WI38 (cell line): ENCODE data around the gene HPN.

ENCODE experiments used
- H3K4me3 ChIP-seq: 2 replicates; pipeline ENCODE4 v1.5.1; 2011; ENCODE audit warnings: low read depth, mild to moderate bottlenecking, control low read depth, low read length
- TF ChIP-seq, protein P1 (sequence below): IDR thresholded peaks from 2 replicates; pipeline ENCODE4 v1.5.1; 2012; ENCODE audit warnings: low read depth, mild to moderate bottlenecking, control low read depth, low read length

The HPN gene

DNA sequence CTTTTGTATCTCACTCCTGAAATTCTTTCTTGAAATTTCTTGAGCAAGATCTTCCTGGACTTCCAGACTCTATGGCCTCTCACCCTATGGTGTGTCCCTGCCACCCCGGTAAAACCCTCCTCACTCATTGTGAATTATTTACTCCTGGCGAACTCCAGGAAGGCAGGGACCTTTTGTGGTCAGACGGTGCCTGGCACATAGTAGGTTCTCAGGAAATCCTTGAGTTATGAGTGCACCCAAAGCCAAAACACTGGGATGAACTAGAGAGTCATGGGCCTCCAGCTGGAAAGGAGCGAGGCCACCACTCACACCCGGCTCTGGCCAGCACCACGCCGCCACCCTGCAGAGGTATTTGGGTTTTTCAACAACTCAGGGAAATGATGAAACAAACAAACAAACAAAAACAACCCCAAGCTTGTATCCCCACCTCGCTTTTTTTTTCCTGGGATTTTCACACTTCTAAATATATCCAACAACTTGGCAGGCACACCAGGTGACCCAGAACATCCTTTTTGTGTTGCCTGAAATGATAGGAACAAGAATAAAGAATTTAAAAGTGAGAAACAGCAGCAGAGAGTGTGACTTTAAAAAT lies 11.2 kb downstream of the HPN start:
- TF ChIP-seq, protein P1, sequence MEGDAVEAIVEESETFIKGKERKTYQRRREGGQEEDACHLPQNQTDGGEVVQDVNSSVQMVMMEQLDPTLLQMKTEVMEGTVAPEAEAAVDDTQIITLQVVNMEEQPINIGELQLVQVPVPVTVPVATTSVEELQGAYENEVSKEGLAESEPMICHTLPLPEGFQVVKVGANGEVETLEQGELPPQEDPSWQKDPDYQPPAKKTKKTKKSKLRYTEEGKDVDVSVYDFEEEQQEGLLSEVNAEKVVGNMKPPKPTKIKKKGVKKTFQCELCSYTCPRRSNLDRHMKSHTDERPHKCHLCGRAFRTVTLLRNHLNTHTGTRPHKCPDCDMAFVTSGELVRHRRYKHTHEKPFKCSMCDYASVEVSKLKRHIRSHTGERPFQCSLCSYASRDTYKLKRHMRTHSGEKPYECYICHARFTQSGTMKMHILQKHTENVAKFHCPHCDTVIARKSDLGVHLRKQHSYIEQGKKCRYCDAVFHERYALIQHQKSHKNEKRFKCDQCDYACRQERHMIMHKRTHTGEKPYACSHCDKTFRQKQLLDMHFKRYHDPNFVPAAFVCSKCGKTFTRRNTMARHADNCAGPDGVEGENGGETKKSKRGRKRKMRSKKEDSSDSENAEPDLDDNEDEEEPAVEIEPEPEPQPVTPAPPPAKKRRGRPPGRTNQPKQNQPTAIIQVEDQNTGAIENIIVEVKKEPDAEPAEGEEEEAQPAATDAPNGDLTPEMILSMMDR: no peak
- no peak overlapping the region for H3K4me3 ChIP-seq

DNA sequence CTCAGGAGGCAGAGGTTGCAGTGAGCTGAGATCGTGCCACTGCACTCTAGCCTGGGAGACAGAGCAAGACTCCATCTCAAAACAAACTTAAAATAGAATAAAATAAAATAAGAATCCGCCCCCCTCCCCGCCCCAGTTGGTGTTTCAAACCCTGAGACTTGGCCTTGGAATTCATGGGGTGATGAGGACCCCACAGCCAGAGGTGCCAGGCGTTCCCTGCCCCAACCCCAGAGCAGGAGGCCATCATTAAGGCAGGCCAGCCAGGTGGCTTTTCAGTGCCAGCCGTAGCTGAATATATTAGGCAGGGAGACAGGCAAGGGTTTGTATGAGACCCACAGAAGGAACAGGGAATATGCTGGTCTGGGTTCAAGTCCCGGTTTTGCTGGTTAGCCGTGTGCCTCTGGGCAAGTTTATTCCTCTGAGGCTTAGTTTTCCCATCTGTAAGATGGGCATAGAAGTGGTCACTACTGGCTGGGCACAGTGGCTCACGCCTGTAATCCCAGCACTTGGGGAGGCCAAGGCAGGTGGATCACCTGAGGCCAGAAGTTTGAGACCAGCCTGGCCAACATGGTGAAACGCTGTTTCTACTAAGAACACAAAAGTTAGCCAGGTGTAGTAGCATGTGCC lies 12.3 kb downstream of the HPN start:
- TF ChIP-seq, protein P1: no peak
- no peak overlapping the region for H3K4me3 ChIP-seq

DNA sequence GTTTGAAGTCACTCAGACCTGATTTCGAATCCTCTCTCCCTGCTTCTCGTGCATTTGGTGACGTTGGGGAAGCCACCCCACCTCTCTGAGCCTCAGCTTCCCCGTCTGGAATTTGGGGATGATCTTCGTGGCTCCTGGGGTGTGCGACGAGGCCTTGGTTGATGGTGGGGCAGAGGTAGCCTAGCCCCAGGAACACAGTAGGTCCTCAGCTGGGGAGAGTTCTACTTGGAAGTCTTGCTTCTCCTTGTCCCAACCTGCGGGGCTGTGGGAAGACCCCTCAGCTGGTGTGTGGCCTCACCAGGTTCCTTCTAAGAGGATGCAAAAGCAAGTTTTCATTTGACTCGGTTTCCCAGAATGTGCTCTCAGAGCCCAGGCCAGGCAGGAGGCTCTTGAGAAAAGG lies 13.1 kb downstream of the HPN start:
- TF ChIP-seq, protein P1: no peak
- no peak overlapping the region for H3K4me3 ChIP-seq

DNA sequence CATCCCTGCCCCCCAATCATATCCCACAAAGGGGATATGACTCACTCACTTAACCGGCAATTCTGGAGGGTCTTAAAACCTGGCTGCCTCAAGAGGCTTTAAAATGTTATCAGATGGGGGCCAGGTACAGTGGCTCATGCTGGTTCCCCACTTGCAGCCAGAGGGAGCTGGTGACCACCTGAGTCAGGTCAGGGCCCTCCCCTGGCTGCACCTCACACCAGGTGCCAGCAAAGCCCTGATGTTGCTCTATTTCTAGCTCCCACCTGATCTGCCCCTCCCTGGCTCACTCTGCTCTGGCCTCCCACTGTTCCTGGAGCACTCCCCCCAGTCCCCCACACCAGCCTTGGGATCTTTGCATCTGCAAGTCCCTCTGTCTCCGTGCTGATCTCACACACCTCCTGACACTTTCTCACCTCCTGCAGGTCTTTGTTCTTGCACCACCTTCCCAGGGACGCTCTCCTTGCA lies 14.2 kb downstream of the HPN start:
- TF ChIP-seq, protein P1: no peak

DNA sequence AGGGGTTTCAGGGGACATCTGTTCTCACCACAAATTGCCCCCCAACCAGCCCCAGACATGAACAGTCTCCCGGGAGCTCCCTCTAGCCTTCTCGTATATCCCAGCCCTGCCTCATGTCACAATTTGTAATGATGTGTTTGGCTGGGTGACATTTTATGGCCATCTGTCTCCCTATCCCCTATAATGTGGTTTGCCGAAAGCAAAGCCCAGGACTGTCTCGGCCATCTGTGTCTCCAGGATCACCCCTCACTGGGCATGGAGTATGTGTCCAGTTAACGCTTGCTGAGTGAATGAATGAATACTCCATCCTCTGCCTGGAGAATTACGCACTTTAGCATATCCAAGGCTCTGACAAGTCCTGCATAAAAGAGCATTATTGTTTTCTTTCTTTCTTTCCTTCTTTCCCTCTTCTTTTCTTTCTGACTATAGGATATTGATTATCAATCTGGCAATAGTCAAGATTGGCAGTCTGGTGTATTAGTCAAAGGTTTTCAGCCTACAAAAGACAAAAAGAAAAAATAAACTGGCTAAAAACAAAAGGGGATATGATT lies 15.1 kb downstream of the HPN start:
- TF ChIP-seq, protein P1: no peak
- no peak overlapping the region for H3K4me3 ChIP-seq

More for the DNA sequence above, 14.2 kb downstream of the HPN start:
- no peak overlapping the region for H3K4me3 ChIP-seq

DNA sequence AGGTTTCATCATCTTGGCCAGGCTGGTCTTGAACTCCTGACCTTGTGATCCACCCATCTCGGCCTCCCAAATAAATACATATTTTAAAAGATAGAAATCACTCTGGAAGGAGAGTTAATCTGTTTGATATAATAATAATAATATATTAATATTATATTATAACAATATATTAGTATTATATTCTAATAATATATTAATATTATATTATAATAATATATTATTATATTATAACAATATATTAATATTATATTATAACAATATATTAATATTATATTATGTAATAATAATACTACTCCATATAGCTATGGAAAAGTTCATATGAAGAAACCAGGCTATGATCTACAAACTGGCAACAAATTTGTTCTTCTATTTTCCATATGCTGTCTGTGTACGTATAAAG lies 16.8 kb downstream of the HPN start:
- TF ChIP-seq, protein P1: no peak
- no peak overlapping the region for H3K4me3 ChIP-seq

DNA sequence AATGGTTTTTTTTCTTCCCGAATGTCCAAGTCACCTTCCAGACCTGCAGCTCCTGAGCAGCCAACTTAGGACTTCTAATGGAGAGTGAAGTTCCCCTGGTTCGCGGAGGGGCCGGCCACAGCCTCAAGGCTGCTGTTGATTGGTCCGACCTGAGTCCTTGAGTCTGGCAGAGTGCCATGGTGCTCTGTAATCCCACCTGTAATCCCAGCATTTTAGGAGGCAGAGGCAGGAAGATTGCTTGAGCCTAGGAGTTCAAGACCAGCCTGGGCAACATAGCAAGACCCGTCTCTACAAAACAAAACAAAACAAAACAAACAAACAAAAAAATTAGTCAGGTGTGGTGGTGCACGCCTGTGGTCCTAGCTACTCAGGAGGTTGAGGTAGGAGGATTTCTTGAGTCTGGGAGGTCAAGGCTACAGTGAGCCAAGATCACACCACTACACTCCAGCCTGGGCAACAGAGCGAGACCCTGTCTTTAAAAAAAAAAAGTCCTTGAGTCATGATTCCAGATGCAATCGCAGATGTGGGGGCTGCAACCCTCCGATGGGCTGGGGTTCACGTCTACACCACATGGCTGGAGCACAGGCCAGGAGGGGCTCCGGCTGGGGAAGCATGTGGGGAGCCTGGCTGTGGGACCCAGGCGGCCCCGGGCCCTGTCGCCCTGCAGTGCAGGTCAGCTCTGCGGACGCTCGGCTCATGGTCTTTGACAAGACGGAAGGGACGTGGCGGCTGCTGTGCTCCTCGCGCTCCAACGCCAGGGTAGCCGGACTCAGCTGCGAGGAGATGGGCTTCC lies 17.7 kb downstream of the HPN start:
- H3K4me3 ChIP-seq: no peak overlapping the region
- TF ChIP-seq, protein P1: no peak
